Suppressor macrophage treated with lipopolysaccharide for 1 hour (primary cell): ENCODE data around the gene AP4E1.
A peak's percentile ranks its signal among the peaks of the same experiment; 100 is the strongest.
"Not testable (repeated sequence)": the region's sequence is repeated elsewhere in the genome, so short reads cannot be mapped to it uniquely, and the experiment has no call there.

ENCODE experiments used
- DNase-seq, 3 donors: peaks; one replicate each; pipeline ENCODE4 v3.0.0-alpha.2; 2020 to 2022

AP4E1 gene

GRCh38 chr15:50953302-50953701, 44.8 kb downstream of the AP4E1 start:
- DNase-seq: no peak

GRCh38 chr15:50954837-50955236, 46.4 kb downstream of the AP4E1 start:
- not testable (repeated sequence) for DNase-seq

GRCh38 chr15:50959717-50960116, 51.2 kb downstream of the AP4E1 start:
- no peak for DNase-seq

GRCh38 chr15:50964075-50964474, 55.6 kb downstream of the AP4E1 start:
- DNase-seq: no peak

- DNase-seq: no peak
These were observed 59.9 kb downstream of the AP4E1 start for GRCh38 chr15:50968353-50968752.

GRCh38 chr15:50970524-50970923, 62.0 kb downstream of the AP4E1 start:
- no peak for DNase-seq

GRCh38 chr15:50971115-50971514, 62.6 kb downstream of the AP4E1 start:
- DNase-seq: no peak

- no peak for DNase-seq
These were observed 63.1 kb downstream of the AP4E1 start for GRCh38 chr15:50971542-50971941.

GRCh38 chr15:50973605-50974004, 65.1 kb downstream of the AP4E1 start:
- DNase-seq: no peak

- DNase-seq: no peak
These were observed 68.7 kb downstream of the AP4E1 start for GRCh38 chr15:50977162-50977561.

- no peak for DNase-seq
These were observed 70.1 kb downstream of the AP4E1 start for GRCh38 chr15:50978580-50978979.

- DNase-seq: no peak
These were observed 70.6 kb downstream of the AP4E1 start for GRCh38 chr15:50979041-50979440.

- no peak for DNase-seq
These were observed 85.1 kb downstream of the AP4E1 start for GRCh38 chr15:50993598-50993997.

GRCh38 chr15:50996641-50997040, 88.2 kb downstream of the AP4E1 start:
- DNase-seq: no peak

GRCh38 chr15:50997371-50998051, 89.0 kb downstream of the AP4E1 start:
- DNase-seq: no peak

GRCh38 chr15:51004103-51004551, 95.6 kb downstream of the AP4E1 start:
- DNase-seq: peak; percentile 69 to 82 (median 77)

- DNase-seq: no peak
These were observed 98.0 kb downstream of the AP4E1 start for GRCh38 chr15:51006336-51006985.

GRCh38 chr15:51007131-51007666, 98.7 kb downstream of the AP4E1 start:
- DNase-seq: no peak

GRCh38 chr15:51011212-51011611, 102.7 kb downstream of the AP4E1 start:
- no peak for DNase-seq

GRCh38 chr15:51016615-51017014, 108.1 kb downstream of the AP4E1 start:
- DNase-seq: no peak

- DNase-seq: no peak
These were observed 113.7 kb downstream of the AP4E1 start for GRCh38 chr15:51022206-51022605.

GRCh38 chr15:51023499-51023898, 115.0 kb downstream of the AP4E1 start:
- no peak for DNase-seq

- no peak for DNase-seq
These were observed 116.4 kb downstream of the AP4E1 start for GRCh38 chr15:51024735-51025453.

GRCh38 chr15:51025454-51025846, 117.0 kb downstream of the AP4E1 start:
- no peak for DNase-seq
